GM18907 (cell line): ENCODE measurements around the gene ZMIZ2.
"Not testable (repeated sequence)": the region's sequence is repeated elsewhere in the genome, so short reads cannot be mapped to it uniquely, and the experiment has no call there.

Source experiments
- ATAC-seq: cut with Tn5 transposase; IDR thresholded peaks from one replicate; pipeline ENCODE4 v1.9.1; 2021; ENCODE audit warnings: mild to moderate bottlenecking, moderate library complexity; ENCODE audit not compliant: unreplicated experiment

ZMIZ2 gene

DNA sequence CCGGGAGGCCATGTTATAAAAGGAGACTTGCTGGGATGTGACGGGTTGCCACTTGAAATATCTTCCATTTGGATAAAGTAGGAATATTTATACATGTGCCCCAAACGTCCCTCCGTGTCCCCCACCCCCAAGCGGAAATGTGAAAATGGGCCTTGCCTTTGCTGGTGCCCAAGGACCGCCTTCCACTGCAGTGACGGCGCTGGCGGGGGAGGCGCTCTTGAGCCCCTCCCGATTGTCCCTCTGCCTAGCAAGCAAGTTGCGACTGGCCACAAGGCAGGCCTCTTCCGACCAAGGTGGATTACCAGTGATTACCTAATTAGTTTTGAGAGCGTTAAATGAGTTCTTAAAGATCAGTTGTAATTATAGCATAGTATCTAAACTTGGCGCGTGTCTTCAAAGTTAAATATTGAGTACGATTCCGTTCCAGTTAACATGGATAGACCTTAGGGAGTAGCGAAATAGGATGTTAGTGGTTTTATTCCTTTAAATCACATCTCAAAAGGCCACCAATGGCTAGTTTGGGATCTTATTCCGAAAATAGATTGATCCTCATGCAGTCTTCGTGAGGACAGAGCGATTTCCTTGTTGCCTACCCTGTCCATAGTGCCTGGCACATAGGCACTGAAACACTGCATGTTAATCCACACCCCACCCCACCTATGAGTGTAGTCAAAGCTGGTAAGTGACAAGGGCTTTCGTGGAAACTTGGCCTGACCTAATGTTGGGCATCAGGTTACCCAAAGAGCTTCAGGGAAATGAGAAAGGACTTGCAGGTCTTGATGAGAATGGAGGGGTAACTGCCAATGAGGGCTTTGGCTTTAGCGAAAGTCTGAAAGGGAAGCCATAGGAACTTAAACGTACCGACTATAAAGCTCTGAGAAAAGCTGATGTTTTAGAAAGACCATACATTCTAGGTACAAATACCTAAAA lies 48.9 kb downstream of the ZMIZ2 start:
- peak; percentile 56 for ATAC-seq

DNA sequence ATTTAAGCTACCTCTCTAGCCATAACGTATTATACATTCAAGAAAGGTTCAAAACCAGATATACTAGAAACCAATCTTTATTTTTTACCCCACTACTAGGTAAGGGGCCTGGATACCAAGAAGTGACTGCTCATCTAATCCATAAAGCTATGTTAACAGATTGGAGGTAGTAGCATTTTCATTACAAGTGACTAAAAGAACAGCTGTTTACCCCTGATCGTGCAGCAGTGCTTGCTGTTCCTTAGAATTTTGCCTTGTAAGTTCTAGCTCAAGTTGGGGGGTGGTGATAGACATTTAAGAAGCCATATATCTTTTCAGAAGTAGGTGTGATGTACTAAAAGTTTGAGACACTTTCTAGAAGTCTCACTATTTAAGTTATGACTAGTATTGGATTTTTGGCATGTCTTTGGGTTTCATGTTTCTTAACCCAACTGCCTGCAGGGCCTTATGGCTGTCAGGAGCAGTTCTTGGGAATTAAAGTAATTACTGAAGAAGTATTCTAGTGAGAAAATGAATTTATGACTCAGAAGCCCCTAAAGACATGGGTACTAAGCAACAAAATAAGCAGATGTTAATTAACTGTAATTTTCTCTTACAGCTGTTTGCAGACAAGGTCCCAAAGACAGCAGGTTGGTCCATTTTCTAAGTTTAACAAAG lies 50.1 kb downstream of the ZMIZ2 start:
- ATAC-seq = no peak

DNA sequence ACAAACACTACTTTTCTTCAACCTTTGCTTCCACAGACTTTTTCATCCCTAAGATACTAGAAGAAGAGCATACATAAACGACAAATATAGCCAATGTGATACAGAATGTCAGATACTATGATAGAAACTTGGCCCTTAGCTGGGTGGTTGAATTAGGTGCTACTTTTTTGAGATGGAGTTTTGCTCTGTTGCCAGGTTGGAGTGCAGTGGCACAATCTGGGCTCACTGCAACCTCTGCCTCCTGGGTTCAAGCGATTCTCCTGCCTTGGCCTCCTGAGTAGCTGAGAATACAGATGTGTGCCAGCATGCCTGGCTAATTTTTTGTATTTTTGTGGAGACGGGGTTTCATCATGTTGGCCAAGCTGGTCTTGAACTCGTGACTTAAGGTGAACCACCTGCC lies 51.3 kb downstream of the ZMIZ2 start:
- ATAC-seq = no peak

DNA sequence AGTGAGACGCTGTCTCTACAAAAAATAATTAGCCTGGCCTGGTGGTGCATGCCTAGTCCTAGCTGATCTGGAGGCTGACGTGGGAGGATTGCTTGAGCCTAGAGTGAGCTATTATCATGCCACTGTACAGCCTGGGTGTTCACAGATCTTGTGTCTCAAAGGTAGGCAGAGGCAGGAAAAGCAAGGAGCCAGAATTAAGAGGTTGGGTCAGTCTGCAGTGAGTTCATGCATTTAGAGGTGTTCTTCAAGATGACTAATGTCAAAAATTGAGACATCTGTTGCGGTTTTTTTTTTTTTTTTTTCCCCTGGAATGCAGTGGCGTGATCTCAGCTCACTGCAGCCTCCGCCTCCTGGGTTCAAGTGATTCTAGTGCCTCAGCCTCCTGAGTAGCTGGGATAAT lies 53.2 kb downstream of the ZMIZ2 start:
- ATAC-seq = no peak

DNA sequence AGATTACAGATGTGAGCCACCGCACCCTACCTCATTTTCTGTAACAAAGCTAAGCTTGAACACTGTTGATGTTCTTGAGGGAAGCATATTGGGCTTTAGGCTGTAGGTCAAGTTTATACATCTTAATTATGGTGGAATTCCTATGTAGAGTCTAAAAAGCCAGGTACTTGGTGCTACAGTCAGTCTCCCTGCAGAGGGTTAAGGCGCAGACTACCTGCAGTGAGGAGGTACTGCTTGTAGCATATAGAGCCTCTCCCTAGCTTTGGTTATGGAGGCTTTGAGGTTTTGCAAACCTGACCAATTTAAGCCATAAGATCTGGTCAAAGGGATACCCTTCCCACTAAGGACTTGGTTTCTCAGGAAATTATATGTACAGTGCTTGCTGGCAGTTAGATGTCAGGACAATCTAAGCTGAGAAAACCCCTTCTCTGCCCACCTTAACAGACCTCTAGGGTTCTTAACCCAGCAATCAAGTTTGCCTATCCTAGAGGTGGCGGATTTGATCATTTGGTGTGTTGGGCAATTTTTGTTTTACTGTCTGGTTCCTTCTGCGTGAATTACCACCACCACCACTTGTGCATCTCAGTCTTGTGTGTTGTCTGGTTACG lies 53.9 kb downstream of the ZMIZ2 start:
- no peak for ATAC-seq

DNA sequence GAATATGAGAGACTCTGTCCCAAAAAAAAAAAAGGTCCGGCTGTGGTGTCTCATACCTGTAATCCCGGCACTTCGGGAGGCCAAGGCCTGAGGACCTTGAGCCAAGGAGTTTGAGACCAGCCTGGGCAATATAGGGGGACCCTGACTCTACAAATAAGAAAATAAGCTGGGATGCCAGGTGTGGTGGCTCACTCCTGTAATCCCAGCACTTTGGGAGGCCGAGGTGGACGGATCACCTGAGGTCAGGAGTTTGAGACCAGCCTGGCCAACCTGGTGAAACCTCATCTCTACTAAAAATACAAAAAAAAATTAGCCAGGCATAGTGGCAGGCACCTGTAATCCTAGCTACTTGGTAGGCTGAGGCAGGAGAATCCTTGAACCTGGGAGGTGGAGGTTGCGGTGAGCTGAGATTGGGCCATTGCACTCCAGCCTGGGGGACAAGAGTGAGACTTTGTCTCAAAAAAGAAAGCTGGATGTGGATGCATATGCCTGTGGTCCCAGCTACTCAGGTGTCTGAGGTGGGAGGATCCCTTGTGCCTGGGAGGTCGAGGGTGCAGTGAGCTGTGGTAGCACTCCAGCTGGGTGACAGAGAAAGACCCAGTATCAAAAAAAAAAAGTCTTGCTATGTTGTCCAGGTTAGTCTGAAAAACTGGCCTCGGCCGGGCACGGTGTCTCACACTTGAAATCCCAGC lies 55.3 kb downstream of the ZMIZ2 start:
- ATAC-seq = not testable (repeated sequence)

DNA sequence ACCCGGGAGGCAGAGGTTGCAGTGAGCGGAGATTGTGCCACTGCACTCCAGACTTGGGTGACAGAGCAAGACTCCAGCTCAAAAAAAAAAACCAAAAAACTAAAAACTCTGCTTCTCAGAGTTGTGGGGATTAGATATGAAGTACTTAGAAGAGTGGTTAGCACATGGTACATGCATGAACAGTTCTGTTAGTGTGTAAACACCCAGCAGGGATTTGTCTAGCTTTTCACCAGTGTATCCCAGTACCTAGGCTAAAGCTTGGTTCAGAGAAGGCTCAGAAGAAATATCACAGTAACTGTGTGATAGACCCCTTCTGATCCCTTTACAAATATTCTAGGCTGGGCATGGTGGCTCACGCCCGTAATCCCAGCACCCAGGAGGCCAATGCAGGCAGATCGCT lies 57.3 kb downstream of the ZMIZ2 start:
- ATAC-seq = no peak

DNA sequence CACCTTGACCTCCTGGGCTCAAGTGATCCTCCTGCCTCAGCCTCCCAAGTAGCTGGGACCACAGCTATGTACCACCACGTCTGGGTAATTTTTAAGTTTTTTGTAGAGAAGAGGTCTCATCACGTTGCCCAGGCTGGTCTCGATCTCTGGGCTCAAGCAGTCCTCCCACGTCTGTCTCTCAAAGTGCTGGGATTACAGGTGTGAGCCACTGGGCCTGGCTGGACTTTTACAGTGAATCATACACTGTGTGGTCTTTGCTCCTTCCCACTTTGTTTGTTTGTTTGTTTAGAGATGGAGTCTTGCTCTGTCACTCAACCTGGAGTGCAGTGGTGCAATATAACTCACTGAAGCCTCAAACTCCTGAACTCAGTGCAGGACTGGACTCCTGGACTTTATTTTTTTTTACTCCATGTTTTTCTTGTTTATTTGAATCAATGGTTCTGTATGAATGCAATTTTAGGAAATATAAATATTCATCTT lies 60.3 kb downstream of the ZMIZ2 start:
- no peak for ATAC-seq

DNA sequence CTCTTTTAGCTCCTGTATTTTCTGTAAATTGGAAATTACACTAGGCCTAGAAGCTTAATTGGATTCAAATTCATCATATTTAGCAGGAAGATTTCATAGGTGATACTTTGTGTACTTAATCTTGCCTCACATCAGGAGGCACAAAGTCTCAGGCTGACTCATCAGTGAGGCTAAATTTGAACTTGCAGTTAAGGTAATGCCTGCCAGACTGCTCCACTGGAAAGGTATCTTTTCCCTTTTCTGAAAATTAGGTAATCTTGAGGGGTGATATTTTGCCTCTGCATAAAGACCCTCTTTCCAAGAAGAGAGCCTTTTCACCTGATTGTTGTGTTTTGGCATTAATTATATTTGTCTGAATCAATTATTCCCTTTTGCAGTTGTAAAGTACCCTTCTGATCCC lies 62.4 kb downstream of the ZMIZ2 start:
- ATAC-seq = no peak

DNA sequence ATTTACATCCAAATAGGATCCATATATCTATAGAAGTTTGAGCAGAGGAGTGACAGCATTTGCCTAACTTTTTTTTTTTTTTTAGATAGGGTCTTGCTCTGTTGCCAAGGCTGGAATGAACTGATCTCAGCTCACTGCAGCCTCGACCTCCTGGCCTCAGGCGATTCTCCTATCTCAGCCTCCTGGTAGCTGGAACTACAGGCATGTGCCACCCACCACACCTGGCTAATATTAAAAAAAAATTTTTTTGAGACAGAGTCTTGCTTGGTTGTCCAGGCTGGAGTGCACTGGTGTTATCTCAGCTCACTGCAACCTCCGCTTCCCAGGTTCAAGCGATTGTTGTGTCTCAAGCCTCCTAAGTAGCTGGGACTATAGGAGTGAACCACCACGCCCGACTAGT lies 62.9 kb downstream of the ZMIZ2 start:
- ATAC-seq = no peak

DNA sequence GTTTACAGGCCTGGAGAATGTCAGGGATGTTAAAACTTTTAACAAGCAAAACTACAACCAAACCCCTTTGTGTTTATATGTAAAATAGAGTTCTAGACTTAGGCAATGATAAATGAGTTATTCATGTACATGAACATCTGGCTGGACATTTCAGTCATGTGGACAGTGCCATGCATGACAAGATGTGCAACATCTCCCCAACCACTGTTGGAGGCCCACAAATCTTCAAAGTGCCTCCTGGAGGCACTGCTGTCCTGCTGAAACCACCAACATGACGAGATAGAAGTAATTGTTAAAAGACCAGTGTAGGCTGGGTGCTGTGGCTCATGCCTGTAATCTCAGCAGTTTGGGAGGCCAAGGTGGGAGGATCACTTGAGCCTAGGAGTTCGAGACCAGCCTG lies 66.3 kb downstream of the ZMIZ2 start:
- ATAC-seq = no peak

DNA sequence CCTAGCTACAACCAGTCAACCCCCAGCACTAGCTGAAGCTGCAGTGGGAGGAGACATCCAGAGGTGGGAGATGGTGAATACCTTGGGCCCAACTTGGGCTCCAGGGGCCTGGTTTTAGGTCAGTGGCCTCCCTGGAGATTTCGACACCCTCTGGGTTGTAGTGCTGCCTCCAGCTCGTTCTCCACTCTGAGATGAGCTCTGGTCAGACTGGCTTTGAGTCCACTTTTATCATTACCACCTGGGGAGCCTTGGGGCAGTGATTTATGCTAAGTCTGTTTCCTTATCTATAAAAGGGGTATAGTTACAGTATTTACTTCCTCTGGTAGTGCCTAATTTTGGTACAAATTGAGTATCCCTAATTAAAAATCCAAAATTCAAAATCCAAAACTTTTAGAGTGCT lies 70.6 kb downstream of the ZMIZ2 start:
- ATAC-seq = no peak
